ENCODE measurements around the gene C9orf72.

DNA sequence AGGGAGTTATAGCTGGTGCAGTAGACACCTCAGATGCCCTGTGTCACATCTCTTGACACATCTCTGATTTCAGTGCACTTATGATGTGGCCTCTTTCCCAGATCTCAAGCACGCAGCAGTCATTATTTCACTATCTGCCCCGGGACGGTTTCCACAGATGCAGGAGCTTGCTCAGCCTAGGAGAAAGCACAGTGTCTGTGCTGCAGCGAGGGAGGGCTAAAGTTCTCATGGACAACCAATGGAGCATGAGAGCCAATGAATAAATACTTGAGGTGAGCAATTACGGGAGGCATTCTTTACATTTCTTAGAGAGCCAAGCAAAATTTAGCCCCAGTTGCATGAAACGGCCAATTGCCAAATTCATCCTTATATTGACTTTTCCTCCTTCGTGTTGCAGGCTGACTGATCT, 36.2 kb downstream of the C9orf72 start:
- no peak for TF ChIP-seq POLR2A (IDR thresholded peaks at IDR 0.05)
- TF ChIP-seq, protein P1, sequence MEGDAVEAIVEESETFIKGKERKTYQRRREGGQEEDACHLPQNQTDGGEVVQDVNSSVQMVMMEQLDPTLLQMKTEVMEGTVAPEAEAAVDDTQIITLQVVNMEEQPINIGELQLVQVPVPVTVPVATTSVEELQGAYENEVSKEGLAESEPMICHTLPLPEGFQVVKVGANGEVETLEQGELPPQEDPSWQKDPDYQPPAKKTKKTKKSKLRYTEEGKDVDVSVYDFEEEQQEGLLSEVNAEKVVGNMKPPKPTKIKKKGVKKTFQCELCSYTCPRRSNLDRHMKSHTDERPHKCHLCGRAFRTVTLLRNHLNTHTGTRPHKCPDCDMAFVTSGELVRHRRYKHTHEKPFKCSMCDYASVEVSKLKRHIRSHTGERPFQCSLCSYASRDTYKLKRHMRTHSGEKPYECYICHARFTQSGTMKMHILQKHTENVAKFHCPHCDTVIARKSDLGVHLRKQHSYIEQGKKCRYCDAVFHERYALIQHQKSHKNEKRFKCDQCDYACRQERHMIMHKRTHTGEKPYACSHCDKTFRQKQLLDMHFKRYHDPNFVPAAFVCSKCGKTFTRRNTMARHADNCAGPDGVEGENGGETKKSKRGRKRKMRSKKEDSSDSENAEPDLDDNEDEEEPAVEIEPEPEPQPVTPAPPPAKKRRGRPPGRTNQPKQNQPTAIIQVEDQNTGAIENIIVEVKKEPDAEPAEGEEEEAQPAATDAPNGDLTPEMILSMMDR (IDR thresholded peaks at IDR 0.05) = no peak

All from adrenal gland (tissue), 5 donors.